HG03025 (cell line): ENCODE data around the gene OR52W1.

Source experiments
- ATAC-seq: cut with Tn5 transposase; IDR thresholded peaks from one replicate; pipeline ENCODE4 v1.9.1; 2021; ENCODE audit warnings: mild to moderate bottlenecking, moderate library complexity; ENCODE audit not compliant: unreplicated experiment, low FRiP score

OR52W1 gene

GRCh38 chr11:6199174-6199810 lies at the start of gene OR52W1:
OR52W1 (plus strand) TSS chr11:6199224; CDS start chr11:6199224, 0 bp downstream.
- ATAC-seq = no peak

DNA sequence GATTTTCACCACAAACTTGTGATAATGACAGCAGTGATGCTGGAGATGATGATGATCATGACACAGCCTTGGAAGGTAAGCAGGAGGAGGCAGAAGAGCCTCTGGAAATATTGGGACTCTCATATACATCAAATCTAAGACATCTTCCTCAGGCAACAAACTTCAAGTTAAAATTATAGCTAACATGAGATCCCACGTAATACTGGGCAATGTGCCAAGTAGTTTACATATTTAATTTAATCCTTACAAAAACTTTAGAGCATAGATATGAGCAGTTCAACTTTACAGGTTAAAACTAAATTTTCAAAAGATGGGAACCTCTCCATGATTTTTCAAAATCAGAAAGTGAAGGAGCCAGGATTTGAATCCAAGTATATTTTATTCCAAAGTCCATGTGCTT lies 47.9 kb upstream of the OR52W1 start:
- no peak for ATAC-seq

GRCh38 chr11:6152126-6152525 lies 46.9 kb upstream of the OR52W1 start:
- no peak for ATAC-seq

DNA sequence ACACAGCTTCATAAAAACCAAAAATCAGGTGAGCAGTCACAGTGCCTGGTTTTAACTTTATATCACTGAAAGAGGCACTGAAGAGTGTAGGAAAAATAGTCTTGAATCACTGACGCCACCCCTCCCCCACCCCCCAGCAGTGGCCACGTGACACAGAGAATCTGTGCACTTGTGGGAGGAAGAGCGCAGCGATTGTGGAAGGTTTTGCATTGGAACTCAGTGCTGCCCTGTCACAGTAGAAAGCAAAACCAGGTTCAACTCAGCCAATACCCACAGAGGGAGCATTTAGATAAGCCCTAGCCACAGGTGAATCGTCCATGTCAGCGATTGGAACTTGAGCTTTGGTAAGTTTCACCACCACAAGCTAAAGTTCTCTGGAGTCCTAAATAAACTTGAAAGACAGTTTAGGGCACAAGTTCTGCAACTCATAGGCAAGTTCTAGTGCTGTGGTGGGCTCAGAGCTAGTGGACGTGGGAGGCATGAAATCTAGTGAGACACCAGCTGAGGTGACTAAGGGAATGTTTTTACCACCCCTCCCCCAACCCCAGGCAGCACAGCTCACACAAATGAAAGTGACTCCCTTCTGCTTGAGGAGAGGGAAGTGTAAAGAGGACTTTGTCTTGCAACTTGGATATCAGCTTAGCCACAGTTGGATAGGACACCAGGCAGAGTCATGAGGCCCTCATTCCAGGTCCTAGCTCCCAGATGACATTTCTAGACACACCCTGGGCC lies 42.2 kb upstream of the OR52W1 start:
- no peak for ATAC-seq

GRCh38 chr11:6170226-6170625 lies 28.8 kb upstream of the OR52W1 start, which contains the start of gene OR52B2:
OR52B2 (minus strand) TSS chr11:6170326; CDS start chr11:6170326, 0 bp downstream.
- ATAC-seq = no peak

DNA sequence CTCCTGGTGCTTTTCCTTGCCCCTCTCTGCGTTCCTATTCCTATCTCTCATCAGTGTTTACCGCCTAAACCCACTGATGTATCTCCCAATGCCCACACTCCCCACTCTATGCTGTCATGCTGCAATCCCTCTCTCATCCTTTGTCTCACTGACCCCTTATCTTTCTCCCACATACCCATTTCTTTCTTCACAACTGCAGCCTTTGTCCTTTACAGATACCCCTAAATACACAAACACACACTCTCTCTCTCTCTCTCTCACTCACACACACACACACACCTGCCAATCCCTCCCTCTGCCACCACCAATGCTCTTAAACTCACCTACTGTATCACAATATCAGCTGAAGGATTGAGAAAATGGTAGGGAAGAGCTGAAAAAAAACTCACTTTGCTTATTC lies 23.6 kb upstream of the OR52W1 start:
- ATAC-seq = no peak

- ATAC-seq = no peak
Measured at GRCh38 chr11:6191742-6192141, 7.3 kb upstream of the OR52W1 start.

DNA sequence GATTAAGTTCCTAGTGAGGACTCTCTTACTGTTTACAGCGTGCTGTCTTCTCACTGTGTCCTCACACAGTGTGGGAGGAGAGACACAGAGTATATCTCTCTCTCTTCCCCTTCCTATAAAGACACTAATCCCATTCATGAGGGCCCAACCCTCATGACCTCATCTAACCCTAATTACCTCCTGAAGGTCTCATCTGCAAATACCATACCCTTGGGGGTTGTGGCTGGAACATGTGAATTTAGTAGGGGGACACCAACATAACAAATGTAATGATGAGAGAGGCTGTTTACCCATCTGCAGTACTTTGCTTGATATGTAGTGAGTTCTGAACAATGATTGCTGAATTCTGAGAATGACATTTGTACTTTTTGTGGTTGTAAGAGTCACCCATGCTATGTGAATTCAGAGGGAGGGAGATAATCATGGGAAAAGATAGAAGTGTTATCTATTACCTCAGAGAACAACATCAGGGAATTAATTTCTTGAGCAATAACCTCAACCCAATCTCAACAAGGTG lies 4.9 kb upstream of the OR52W1 start:
- ATAC-seq = no peak

GRCh38 chr11:6196396-6196795 lies 2.6 kb upstream of the OR52W1 start:
- ATAC-seq = no peak

- ATAC-seq = no peak
Measured at GRCh38 chr11:6197466-6198200, 1.4 kb upstream of the OR52W1 start.

- no peak for ATAC-seq
Measured at GRCh38 chr11:6200975-6201374, 2.0 kb downstream of the OR52W1 start.

DNA sequence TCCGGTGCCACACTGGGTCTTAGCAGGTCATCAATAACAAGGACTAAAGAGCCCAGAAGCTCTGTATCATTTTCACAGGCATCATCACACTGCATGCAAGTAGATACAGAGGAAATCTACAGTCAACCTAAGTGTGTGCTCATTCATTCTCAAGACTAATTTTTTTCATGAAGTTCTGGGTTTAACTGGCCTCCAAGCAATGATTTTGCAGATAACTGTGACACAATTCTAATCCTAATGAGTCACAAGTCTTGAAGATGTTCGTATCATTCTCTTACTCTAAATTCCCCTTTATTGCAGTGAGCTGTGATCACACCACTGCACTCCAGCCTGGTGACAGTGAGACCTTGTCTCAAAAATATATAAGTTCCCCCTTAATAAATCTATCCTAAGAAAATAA lies 2.5 kb downstream of the OR52W1 start:
- no peak for ATAC-seq

GRCh38 chr11:6202041-6202440 lies 3.0 kb downstream of the OR52W1 start:
- no peak for ATAC-seq

- no peak for ATAC-seq
Measured at GRCh38 chr11:6203327-6203726, 4.3 kb downstream of the OR52W1 start.

DNA sequence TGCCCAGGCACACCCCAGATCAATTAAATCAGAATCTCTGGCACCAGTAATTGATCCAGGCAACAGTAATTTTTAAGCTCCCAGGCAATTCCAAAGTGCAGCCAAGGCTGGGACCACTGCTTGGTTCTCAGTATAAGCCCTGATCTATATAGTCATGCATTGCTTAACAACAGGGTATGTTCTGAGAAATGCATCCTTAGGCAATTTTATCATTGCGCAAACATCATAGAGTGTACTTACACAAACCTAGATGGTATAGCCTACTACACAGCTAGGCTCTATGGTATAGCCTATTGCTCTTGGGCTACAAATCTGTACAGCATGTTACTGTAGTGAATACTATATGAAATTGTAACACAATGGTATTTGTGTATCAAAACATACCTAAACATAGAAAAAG lies 5.7 kb downstream of the OR52W1 start:
- no peak for ATAC-seq

GRCh38 chr11:6205366-6205765 lies 6.3 kb downstream of the OR52W1 start, which contains the start of gene C11orf42:
C11orf42 (plus strand) TSS chr11:6205557; CDS start chr11:6205616, 59 bp downstream.
- ATAC-seq = no peak

DNA sequence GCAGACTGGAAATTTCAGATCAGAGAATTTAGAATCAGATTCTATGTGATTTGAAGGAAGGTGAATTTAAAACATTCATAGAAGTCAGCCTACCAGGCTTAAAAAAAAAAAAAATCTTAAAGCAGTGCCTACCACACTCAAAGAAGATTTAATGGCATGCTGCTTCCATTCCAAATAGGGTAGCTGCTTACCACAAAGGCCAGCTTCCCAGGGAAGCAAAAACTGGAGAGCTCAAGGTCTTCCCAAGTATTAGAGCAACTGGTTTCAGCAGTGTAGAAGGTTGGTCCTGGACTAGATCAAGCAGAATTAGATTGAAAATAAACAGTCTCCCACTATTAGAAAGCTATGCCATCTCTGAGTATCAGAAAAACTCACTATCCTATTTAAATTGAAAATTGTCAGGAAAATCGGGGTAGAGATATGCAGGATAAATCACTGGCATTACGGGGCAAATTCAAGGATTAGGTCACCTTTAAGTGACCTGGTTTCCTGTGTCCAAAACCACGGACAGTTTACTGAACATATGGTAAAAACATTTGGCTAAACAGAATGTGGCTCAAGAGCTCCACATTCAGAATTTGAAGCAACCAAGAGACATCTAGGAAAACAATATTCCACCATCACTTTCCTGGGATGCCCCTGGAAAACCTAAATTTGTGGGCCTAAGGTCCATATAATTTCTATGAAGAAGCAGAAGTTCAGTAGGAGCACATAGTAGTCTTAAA lies 7.6 kb downstream of the OR52W1 start:
- ATAC-seq = no peak

DNA sequence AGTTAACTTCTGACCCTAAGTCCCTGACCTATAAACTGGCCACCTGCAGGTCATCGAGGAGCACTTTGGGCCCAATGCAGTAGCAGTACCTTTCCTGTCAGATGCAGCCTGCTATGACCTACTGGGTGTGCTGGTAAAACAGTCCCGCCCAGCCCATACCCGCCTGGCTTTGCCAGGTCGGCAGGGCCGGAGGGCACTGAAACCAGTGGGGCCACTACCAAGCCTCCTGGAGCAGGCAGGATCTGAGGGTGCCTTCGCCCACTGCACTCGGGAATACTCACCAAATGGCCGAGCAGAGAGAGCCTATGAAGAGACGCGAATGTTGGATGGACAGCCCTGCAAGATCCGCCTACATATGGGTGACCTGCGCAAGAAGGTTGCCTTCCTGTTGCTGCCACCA lies 10.8 kb downstream of the OR52W1 start:
- no peak for ATAC-seq

GRCh38 chr11:6210274-6210955 lies 11.4 kb downstream of the OR52W1 start:
- no peak for ATAC-seq

GRCh38 chr11:6214530-6214929 lies 15.5 kb downstream of the OR52W1 start:
- no peak for ATAC-seq
